H7 (cell line): ENCODE measurements around the gene CHSY1. TPM values are rescaled to one million over a fixed set of nuclear protein-coding genes. Genes with fewer than 3 reads are reported as not detected.

Source experiments
- DNase-seq: peaks from one replicate; pipeline ENCODE4 v3.0.0; 2012
- H3K27me3 ChIP-seq: 2 replicates; pipeline ENCODE4 v1.6.0; 2011; ENCODE audit warnings: mild to moderate bottlenecking, low read length; ENCODE audit not compliant: control insufficient read depth, insufficient read depth
- H3K36me3 ChIP-seq: replicated peaks from 2 replicates; pipeline ENCODE4 v1.5.1; 2011; ENCODE audit warnings: low read length; ENCODE audit not compliant: control insufficient read depth, insufficient read depth
- H3K4me3 ChIP-seq: 2 replicates; pipeline ENCODE4 v1.5.1; 2011; ENCODE audit warnings: low read depth, mild to moderate bottlenecking, control low read depth, low read length, moderate library complexity; ENCODE audit not compliant: insufficient read depth
- total RNA-seq: library from RNA; depleted of rRNA; stranded (reverse); fragments of >200 nt; shearing (Covaris generic); gene quantifications from 2 replicates; pipeline ENCODE4 v1.2.3, GENCODE V29; 2014

The CHSY1 gene
- total RNA-seq, 1 experiment from 2014 or later = 45.8 TPM

- H3K36me3 ChIP-seq = no peaks in the 10 kb centered on the region; the same call in 1 of the 2 replicates
- H3K4me3 ChIP-seq = no peak overlapping the region
- H3K27me3 ChIP-seq = no peaks in the 10 kb centered on the region
- DNase-seq = no peak
Observed at GRCh38 chr15:101200181-101200580, 51.7 kb downstream of the CHSY1 start.

DNA sequence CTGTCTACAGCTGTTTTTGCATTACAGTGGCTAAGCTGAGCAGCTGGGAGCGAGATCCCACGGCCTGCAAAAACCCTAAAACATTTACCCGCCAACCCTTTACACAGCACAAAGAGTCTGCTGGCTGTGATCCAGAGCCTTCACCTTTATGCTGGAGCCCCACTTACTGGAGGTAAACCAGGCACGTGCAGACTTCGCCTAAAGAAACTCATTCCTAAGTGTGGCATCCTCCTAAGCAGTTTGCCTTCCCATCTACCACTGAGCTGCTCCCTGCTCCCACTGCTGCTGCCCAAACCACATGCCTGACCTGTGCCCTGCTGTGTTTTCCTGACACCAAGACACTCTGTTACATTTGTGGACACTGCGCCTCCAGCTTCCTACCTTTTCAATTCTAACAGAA lies 53.0 kb downstream of the CHSY1 start:
- Histone ChIP-seq H3K4me3 (no peak overlapping the region), H3K36me3 (no peaks in the 10 kb centered on the region; the same call in 1 of the 2 replicates), H3K27me3 (no peaks in the 10 kb centered on the region)
- no peak for DNase-seq

- no peaks in the 10 kb centered on the region for H3K27me3 ChIP-seq
- no peaks in the 10 kb centered on the region; the same call in 1 of the 2 replicates for H3K36me3 ChIP-seq
- no peak for DNase-seq
Observed at GRCh38 chr15:101198031-101198575, 53.7 kb downstream of the CHSY1 start.

DNA sequence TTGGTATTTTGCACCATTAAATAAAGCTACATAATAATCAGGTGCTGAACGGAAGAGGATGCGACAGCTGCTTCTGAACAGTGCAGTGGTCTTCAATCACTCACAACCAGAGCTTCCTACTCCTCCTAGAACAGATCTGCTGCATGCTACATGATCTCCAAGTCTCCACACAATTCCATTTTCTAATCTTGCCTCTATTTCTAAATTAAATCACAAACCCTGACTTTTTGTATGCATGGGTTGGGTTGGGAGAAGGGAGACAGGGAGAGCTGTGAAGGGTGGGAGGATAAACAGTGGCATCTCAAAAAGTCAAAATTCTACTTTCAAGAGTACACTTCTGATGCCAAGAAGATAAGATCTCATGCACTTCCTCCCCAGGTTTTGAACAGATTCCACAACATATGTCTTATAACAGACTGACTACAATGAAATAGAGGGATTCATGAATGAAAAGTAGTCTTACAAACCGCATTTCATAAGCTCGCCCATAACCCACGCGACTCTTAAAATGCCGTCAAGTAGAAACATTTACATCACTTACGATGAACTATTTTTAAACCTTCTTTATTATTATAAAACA lies 57.2 kb downstream of the CHSY1 start:
- H3K27me3 ChIP-seq = no peaks in the 10 kb centered on the region
- no peak for DNase-seq

More at GRCh38 chr15:101198031-101198575, 53.7 kb downstream of the CHSY1 start:
- no peak overlapping the region for H3K4me3 ChIP-seq

DNA sequence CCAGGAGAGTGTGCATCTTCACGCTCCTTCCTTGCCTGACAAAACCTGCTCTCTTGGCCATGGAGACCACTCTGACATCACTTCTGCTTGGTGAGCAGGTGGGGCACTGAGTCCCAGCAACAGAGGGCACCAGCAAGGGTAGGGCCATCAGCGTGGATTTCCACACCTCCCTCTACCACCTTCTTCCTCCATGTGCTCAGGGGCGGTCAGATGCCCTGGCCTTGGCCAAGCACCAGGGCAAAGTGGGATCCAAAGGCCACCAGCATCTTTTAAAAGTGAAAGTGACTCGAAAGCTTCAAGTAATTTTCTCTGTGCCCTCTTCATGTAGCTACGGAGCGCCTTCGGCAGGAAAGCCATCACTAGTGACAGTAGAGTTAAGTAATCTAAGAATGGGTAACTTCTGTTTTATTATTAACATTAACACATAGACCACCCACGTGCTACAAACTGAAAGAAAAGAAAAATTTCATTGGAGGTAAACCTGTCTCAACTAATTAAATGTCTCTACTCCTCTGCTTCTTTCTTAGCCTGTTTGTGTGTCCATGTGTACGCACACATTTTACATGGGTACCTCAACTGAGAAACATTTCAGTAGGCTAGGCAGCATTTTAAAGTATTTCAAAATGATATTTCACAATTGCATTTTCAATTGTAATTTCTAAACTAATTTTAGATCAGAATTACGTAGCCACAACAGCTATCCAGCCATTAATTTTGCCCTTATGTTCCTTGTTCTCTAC lies 57.9 kb downstream of the CHSY1 start:
- DNase-seq = peak; percentile 12
- Histone ChIP-seq H3K27me3 (no peaks in the 10 kb centered on the region), H3K4me3 (no peak overlapping the region), H3K36me3 (no peaks in the 10 kb centered on the region)

More for the DNA sequence above, 57.2 kb downstream of the CHSY1 start:
- H3K36me3 ChIP-seq = no peaks in the 10 kb centered on the region
- no peak overlapping the region for H3K4me3 ChIP-seq

DNA sequence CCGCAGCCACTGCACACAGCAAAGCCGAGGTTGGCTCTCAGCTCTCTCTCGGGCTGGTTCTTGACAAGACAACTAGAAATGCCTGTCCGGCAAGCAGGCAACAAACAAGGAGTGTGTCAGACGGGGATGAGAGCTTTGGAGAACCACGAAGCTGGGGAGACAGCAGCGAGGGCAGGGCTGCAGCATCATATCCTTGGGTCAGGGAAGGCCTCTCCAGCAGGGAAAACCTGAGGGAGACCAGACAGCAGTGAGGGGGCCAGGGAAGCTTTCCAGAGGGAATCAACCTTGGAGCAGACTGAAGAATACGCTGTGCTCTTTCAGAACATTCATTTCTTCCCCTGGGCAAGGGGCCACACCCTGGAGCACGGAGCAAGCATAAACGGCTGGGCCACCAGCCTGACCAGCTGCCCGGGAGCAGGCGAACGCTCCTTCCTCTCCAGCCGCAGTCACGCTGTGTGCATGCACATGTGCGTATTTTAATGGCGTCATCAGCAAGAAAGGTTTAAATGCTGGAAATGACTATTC lies 58.7 kb downstream of the CHSY1 start:
- DNase-seq = peak; percentile 18
- no peaks in the 10 kb centered on the region for H3K27me3 ChIP-seq
- H3K36me3 ChIP-seq = no peaks in the 10 kb centered on the region
- no peak overlapping the region for H3K4me3 ChIP-seq

DNA sequence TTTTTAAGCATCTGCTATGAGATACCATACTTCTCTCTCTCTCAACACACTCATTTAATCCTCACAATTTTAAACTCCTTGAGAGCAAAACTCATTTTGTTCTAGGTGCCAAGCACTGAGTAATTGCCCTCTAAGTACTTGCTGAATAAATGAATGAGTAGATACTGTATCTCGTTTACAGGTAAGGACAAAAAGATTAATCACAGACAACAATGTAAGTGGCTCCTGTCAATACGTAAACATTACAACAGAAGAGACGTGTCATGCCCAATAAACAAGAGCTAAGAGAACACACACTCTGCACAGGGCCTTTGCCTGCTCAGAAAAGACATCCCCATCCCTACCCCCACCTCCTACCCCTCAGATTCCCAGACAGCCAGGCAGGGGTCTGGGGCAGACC lies 59.8 kb downstream of the CHSY1 start:
- peak; percentile 49 for DNase-seq
- Histone ChIP-seq H3K36me3 (no peaks in the 10 kb centered on the region), H3K4me3 (no peak overlapping the region), H3K27me3 (no peaks in the 10 kb centered on the region)

GRCh38 chr15:101191242-101191641 lies 60.6 kb downstream of the CHSY1 start:
- Histone ChIP-seq H3K27me3 (no peaks in the 10 kb centered on the region), H3K36me3 (no peaks in the 10 kb centered on the region), H3K4me3 (no peak overlapping the region)
- DNase-seq = no peak

DNA sequence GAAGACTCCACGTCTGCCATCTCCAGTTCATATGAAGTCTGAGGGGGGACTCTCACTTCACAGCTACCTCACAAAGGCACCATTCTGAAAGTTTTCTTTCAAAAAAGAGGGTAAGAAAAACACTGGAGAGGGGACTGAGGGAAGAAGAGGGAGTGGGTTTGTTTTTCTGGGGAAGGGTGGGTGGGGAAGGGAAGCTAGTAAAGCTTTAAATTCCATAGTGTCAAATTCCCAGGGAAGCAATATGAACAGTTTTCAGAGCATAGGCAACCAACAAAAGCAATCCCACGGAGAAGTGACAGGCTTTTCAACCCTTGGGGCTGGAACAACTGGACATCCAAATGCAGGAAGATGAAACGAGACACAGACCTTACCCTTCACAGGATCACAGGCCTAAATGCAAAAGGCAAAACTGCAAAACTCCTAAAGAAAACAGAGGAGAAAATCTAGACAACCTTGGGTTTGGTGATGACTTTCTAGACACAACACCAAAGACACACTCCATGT lies 61.7 kb downstream of the CHSY1 start:
- Histone ChIP-seq H3K27me3 (no peaks in the 10 kb centered on the region), H3K36me3 (no peaks in the 10 kb centered on the region), H3K4me3 (no peak overlapping the region)
- DNase-seq = peak; percentile 24

DNA sequence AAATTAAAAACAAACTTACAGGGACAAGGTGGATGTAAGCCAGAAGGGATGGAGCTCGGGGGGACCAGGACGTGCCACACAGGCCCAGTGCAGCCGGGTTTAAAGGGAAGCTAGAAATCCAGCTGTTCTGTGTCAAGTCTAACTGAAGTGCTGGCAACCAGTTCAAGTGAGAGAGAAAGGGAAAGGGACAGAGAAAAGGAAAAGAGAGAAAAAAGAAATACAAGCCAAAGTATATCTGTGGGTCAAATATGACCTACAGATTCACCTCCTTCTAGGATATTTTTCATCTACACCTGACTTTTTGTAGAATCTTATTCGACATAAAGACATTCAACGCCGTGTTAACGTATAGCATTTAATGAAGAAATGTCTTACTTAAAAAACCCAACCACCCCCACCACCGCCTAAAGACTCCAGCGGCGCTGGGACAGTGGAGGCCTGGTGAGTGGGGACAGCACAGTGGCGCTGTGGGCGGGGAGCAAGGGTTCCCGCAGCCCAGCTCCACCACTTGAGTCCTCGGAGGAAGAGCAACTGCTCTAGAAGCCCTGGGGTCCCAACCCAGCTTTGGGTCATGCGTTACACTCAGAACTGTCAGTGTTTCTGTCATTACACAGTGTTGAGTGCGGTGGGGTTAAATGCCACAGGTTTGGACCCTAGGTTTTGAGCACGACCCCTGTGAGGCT lies 62.3 kb downstream of the CHSY1 start:
- no peak overlapping the region for H3K4me3 ChIP-seq
- H3K36me3 ChIP-seq = no peaks in the 10 kb centered on the region
- DNase-seq = peak; percentile 48
- no peaks in the 10 kb centered on the region for H3K27me3 ChIP-seq

- peak; percentile 46 for DNase-seq
- Histone ChIP-seq H3K27me3 (no peaks in the 10 kb centered on the region), H3K4me3 (no peak overlapping the region), H3K36me3 (no peaks in the 10 kb centered on the region)
Observed at GRCh38 chr15:101188637-101189408, 63.0 kb downstream of the CHSY1 start.

GRCh38 chr15:101187820-101188636 lies 63.8 kb downstream of the CHSY1 start:
- peak; percentile 11 for DNase-seq
- Histone ChIP-seq H3K27me3 (no peaks in the 10 kb centered on the region), H3K4me3 (no peak overlapping the region), H3K36me3 (no peaks in the 10 kb centered on the region)

- Histone ChIP-seq H3K4me3 (no peak overlapping the region), H3K27me3 (no peaks in the 10 kb centered on the region), H3K36me3 (no peaks in the 10 kb centered on the region)
- peak; percentile 6 for DNase-seq
Observed at GRCh38 chr15:101185770-101186169, 66.1 kb downstream of the CHSY1 start.
